Esophagus squamous epithelium (tissue), 5 donors: ENCODE measurements around the gene TSPAN4. TPM values are rescaled to one million over a fixed set of nuclear protein-coding genes. Genes with fewer than 3 reads are reported as not detected.
A peak's percentile ranks its signal among the peaks of the same experiment; 100 is the strongest.

Experiments
- DNase-seq: peaks from one replicate; lab custom pipeline; 2025; lab: John Stamatoyannopoulos, UW
- H3K27ac ChIP-seq, 4 donors: fragments of 200-600 bp; sonication (generic); one replicate each; pipeline ENCODE4 v1.5.1; 2016 to 2019; ENCODE audit warnings: mild to moderate bottlenecking in 1 of 4
- H3K27me3 ChIP-seq, 4 donors: fragments of 200-600 bp; sonication (generic); 1 replicate in 3 of 4; 2 replicates in 1 of 4; pipeline versions ENCODE4 v1.5.1 to v1.6.0; 2017 to 2021; ENCODE audit warnings: antibody characterized with exemption in 1 of 4
- H3K36me3 ChIP-seq, 3 donors: fragments of 200-600 bp; sonication (generic); one replicate each; pipeline ENCODE4 v1.5.1; 2016 to 2019
- H3K4me1 ChIP-seq, 3 donors: fragments of 200-600 bp; sonication (generic); one replicate each; pipeline ENCODE4 v1.5.1; 2017 to 2019
- H3K4me3 ChIP-seq, 4 donors: fragments of 200-600 bp; sonication (generic); 1 replicate in 3 of 4; 2 replicates in 1 of 4; pipeline ENCODE4 v1.5.1; 2016 to 2019; ENCODE audit warnings: mild to moderate bottlenecking in 2 of 4, moderate library complexity in 1 of 4
- H3K9me3 ChIP-seq, 3 donors: fragments of 200-600 bp; sonication (generic); one replicate each; pipeline ENCODE4 v1.5.1; 2016 to 2019
- CTCF ChIP-seq, 6 experiments: fragments of 450-650 bp in 4 of 6; fragments of 200-600 bp in 2 of 6; sonication (generic) in 2 of 6; IDR thresholded peaks; one replicate each; pipeline ENCODE4 v1.5.1; 2016 to 2019; ENCODE audit warnings: antibody characterized with exemption in 6 of 6, mild to moderate bottlenecking in 4 of 6, moderate library complexity in 4 of 6
- POLR2A ChIP-seq, 4 donors: fragments of 450-650 bp; IDR thresholded peaks; one replicate each; pipeline ENCODE4 v1.6.1; 2017; ENCODE audit warnings: antibody characterized with exemption in 4 of 4, mild to moderate bottlenecking in 4 of 4, moderate library complexity in 3 of 4
- WGBS, 2 donors: methylation state at CpG; one replicate each; pipeline ENCODE4 v1.1.5; 2018; 5-methylcytosine and 5-hydroxymethylcytosine counted together
- intact Hi-C: fragments of 100-400 bp; cut with DNase I; formaldehyde crosslinking; loops from one replicate; pipeline ENCODE4 v1.15.0; 2022
- total RNA-seq, 4 donors: library from RNA; depleted of rRNA; stranded (reverse); fragments of >200 nt; gene quantifications; one replicate each; pipeline ENCODE4 v1.1.0, GENCODE V29; 2016
- donor health status: DM: yes; HTN: yes; CAD: no.

Gene TSPAN4
- total RNA-seq, 4 donors from 2014 or later, result 6.8 to 59.7 (median 19.0) TPM

GRCh38 chr11:843086-843734, 558 bp downstream of the TSPAN4 start:
- peaks cover 0 to 13% (median 0%) of the 10 kb centered on the region in 4 donors for H3K27me3 ChIP-seq
- DNase-seq, result no peak
- H3K9me3 ChIP-seq, result no peaks in the 10 kb centered on the region
- intact Hi-C loops, result no loop called here
- H3K4me3 ChIP-seq, result peak overlapping the region; percentile 67 to 97 (median 87)
- WGBS, 2 donors, result 0% methylated on average over 6 of the region's 53 CpGs; no CpG with 5 or more reads in 1 of the 2 donors
- H3K36me3 ChIP-seq, result peaks cover 13 to 25% (median 18%) of the 10 kb centered on the region in 3 donors
- H3K4me1 ChIP-seq, result peaks cover 45 to 92% (median 67%) of the 10 kb centered on the region in 3 donors
- no peak for TF ChIP-seq POLR2A (IDR thresholded peaks at IDR 0.05)
- no peak for TF ChIP-seq CTCF (IDR thresholded peaks at IDR 0.05)
- H3K27ac ChIP-seq, result peak overlapping the region; percentile 88 to 98 (median 94)

- TF ChIP-seq POLR2A (IDR thresholded peaks at IDR 0.05) (peak in 2 of 4 donors; percentile 50 to 58), CTCF (IDR thresholded peaks at IDR 0.05) (no peak)
- DNase-seq, result no peak
- Histone ChIP-seq H3K9me3 (no peaks in the 10 kb centered on the region), H3K27me3 (peaks cover 0 to 21% (median 2%) of the 10 kb centered on the region in 4 donors), H3K4me1 (peaks cover 48 to 92% (median 72%) of the 10 kb centered on the region in 3 donors), H3K27ac (peak overlapping the region; percentile 88 to 98 (median 94)), H3K36me3 (peaks cover 10 to 17% (median 12%) of the 10 kb centered on the region in 3 donors), H3K4me3 (peak overlapping the region; percentile 67 to 97 (median 87))
- WGBS, 2 donors, result 0 to 8% methylated on average over 1 to 6 of the region's 25 CpGs
- intact Hi-C loops, result no loop called here
Observed at GRCh38 chr11:843818-844692, 1.4 kb downstream of the TSPAN4 start.

- Histone ChIP-seq H3K36me3 (peaks cover 3 to 8% (median 3%) of the 10 kb centered on the region in 3 donors), H3K4me1 (peaks cover 51 to 91% (median 72%) of the 10 kb centered on the region in 3 donors), H3K4me3 (peak overlapping the region; percentile 67 to 97 (median 87)), H3K27me3 (peaks cover 0 to 30% (median 3%) of the 10 kb centered on the region in 4 donors), H3K9me3 (no peaks in the 10 kb centered on the region), H3K27ac (peak overlapping the region; percentile 88 to 98 (median 94))
- no peak for DNase-seq
- WGBS, 2 donors, result 59% methylated on average over 11 of the region's 31 CpGs; no CpG with 5 or more reads in 1 of the 2 donors
- TF ChIP-seq POLR2A (IDR thresholded peaks at IDR 0.05) (no peak), CTCF (IDR thresholded peaks at IDR 0.05) (no peak)
- intact Hi-C loops, result loop anchor here (5.0 kb wide), 1 partner anchor 207 kb away; no protein-coding TSS in a partner anchor
Observed at GRCh38 chr11:844693-845644, 2.3 kb downstream of the TSPAN4 start.

- H3K27ac ChIP-seq, result peak overlapping the region; percentile 22 to 98 (median 92)
- peaks cover 0 to 41% (median 3%) of the 10 kb centered on the region in 4 donors for H3K27me3 ChIP-seq
- WGBS, 2 donors, result 20% methylated on average over 3 of the region's 8 CpGs; no CpG with 5 or more reads in 1 of the 2 donors
- intact Hi-C loops, result loop anchor here (5.0 kb wide), 1 partner anchor 206 kb away; no protein-coding TSS in a partner anchor
- peak overlapping the region in 1 of 4 donors; percentile 89 for H3K4me3 ChIP-seq
- H3K4me1 ChIP-seq, result peaks cover 51 to 91% (median 66%) of the 10 kb centered on the region in 3 donors
- no peaks in the 10 kb centered on the region for H3K36me3 ChIP-seq
- TF ChIP-seq POLR2A (IDR thresholded peaks at IDR 0.05) (no peak), CTCF (IDR thresholded peaks at IDR 0.05) (no peak)
- H3K9me3 ChIP-seq, result no peaks in the 10 kb centered on the region
- no peak for DNase-seq
Observed at GRCh38 chr11:845872-846495, 3.3 kb downstream of the TSPAN4 start.
